ENCODE results near the gene MBD2. TPM values are rescaled to one million over a fixed set of nuclear protein-coding genes. Genes with fewer than 3 reads are reported as not detected.

Gene MBD2, protein sequence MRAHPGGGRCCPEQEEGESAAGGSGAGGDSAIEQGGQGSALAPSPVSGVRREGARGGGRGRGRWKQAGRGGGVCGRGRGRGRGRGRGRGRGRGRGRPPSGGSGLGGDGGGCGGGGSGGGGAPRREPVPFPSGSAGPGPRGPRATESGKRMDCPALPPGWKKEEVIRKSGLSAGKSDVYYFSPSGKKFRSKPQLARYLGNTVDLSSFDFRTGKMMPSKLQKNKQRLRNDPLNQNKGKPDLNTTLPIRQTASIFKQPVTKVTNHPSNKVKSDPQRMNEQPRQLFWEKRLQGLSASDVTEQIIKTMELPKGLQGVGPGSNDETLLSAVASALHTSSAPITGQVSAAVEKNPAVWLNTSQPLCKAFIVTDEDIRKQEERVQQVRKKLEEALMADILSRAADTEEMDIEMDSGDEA
- total RNA-seq = 146 and 150 TPM in 2 replicates

DNA sequence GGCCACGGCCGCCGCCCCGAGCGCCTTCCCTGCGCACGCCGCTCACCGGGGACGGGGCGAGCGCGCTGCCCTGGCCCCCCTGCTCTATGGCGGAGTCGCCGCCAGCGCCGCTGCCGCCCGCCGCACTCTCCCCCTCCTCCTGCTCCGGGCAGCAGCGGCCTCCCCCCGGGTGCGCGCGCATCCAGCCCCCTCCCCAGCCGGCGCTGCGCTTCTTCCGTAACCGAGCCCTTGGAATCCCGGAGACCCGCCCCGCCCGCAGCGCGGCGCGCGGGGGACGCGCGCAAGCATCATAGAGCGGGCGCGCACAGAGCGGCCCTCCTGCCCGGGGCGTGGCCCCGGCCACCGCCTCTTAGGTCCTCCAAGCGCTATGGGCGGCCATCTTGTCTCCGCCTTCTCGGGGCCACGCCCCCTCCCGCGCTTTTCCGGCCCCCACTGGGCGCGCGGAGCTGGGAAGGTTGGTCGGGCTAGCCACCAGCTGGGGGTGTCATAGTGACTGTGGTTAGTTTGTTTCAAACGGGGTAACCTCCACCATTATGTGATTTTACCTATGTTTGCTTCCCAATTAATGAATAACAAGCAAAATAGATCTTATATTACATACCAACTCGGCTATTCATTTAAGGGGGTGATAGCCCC lies at the start of gene MBD2:
Gene MBD2, minus strand, starts transcription at position 291 of the 636 bp plus-strand sequence. Its CDS starts 110 bp downstream, at position 181.
- CTCF ChIA-PET = interaction anchor here (0.7 to 2.2 kb wide), 5 partner anchors 13 to 133 kb away, joined by 3 to 30 read pairs (median 4); partner anchors contain the start of genes C18orf54, POLI and STARD6
- peak within 1 kb of the TSS; percentile 95 for H3K27ac Mint-ChIP-seq
- intact Hi-C loops (cut with micrococcal nuclease) = loop anchor here (1.0 to 10.0 kb wide), 5 partner anchors 23 to 1040 kb away; partner anchors contain the start of genes C18orf54, POLI and STARD6
- ATAC-seq (ENCODE audit: low read depth) = peak; percentile 91
- peaks cover 44% of the 10 kb centered on the region for H3K4me1 Mint-ChIP-seq
- TF ChIP-seq CTCF (IDR thresholded peaks at IDR 0.05) = no peak
- POLR2A ChIA-PET = interaction anchor here (0.6 to 3.8 kb wide), 16 partner anchors 11 to 557 kb away, joined by 3 to 74 read pairs (median 4); partner anchors contain the start of genes C18orf54, POLI and STARD6
- H3K36me3 Mint-ChIP-seq (ENCODE audit: low read depth) = peaks cover 16% of the 10 kb centered on the region
- H3K27me3 Mint-ChIP-seq = no peaks in the 10 kb centered on the region
- H3K4me3 Mint-ChIP-seq = peak within 1 kb of the TSS; percentile 94
- peak; percentile 96 for DNase-seq
- no peaks in the 10 kb centered on the region for H3K9me3 Mint-ChIP-seq

DNA sequence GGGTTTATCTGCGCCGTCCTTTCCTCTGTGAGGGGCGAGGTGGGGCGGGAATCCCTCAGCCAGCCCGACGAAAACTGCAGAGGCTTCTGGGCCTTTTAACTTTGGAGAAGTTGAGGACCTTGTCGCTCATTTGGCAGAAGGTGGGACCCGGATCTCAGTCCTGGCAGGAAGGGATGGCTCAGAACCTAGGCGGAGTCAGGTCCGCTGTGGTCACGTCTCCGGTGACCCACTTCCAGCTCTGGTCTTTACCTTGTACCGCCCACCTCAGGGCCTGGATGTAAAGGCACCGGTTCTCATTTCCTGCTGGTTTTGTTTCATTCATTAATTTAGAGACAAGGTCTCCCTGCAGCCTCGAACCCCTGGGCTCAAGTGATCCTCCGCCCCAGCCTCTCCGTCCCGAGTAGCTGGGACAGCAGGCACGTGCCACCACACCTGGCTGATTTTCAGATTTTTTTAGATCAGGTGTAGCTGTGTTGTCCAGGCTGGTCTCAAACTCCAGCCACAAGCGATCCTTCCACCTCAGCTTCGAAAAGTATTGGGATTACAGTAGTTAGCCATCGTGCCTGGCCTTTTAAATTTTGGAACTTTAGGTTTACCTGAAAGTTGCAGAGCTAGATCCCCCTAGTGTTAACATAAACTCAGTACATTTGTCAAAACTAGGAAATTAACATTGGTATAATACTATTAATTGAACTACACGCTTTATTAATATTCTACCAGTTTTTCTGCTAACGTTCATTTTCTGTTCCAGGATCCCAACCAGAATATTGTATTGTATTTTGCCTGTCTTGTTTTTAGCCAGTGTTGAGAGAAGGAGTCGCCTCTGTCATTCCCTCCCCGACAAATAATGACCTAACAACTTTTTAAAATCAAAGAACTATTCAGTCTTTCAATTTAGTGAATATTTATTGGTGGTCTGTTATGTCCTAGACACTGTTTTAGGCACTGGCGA lies 45.7 kb upstream of the MBD2 start:
- CTCF ChIA-PET = interaction anchor here (0.8 to 3.5 kb wide), 24 partner anchors 14 to 153 kb away, joined by 3 to 94 read pairs (median 4); partner anchors contain the start of genes C18orf54, MBD2 and STARD6
- TF ChIP-seq CTCF (IDR thresholded peaks at IDR 0.05) = peak; percentile 46
- intact Hi-C loops (cut with micrococcal nuclease) = loop anchor here (1.0 kb wide), 6 partner anchors 10 to 151 kb away; partner anchors contain the start of genes C18orf54, MBD2 and STARD6
- Mint-ChIP-seq H3K36me3 (ENCODE audit: low read depth) (peaks cover 8% of the 10 kb centered on the region), H3K27me3 (no peaks in the 10 kb centered on the region), H3K4me1 (peaks cover 31% of the 10 kb centered on the region), H3K4me3 (peak overlapping the region; percentile 95), H3K27ac (peak overlapping the region; percentile 99), H3K9me3 (no peaks in the 10 kb centered on the region)
- DNase-seq (no peak), ATAC-seq (ENCODE audit: low read depth) (peak; percentile 27)
- POLR2A ChIA-PET = interaction anchor here (0.6 to 4.5 kb wide), 24 partner anchors 9 to 1034 kb away, joined by 3 to 74 read pairs (median 4); partner anchors contain the start of genes C18orf54, MBD2 and STARD6

DNA sequence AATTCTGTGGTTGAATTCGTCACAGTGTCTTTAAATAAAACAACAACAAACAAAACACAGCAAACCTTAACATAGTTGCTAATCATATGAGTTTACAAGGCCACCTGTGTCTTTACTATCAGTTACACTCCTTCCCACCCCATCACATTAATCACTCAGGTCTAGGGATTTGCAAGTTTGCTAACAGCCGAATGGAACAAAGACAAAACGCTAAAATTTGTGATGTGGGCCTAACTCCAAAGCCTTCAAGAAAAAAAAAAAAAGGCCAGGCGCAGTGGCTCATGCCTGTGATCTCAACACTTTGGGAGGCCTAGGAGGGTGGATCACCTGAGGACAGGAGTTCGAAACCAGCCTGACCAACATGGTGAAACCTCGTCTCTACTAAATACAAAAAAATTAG lies 44.3 kb upstream of the MBD2 start:
- DNase-seq (no peak), ATAC-seq (ENCODE audit: low read depth) (no peak)
- Mint-ChIP-seq H3K36me3 (ENCODE audit: low read depth) (peaks cover 3% of the 10 kb centered on the region), H3K4me3 (peak overlapping the region; percentile 95), H3K27ac (peak overlapping the region; percentile 99), H3K27me3 (no peaks in the 10 kb centered on the region), H3K9me3 (no peaks in the 10 kb centered on the region), H3K4me1 (peaks cover 44% of the 10 kb centered on the region)
- intact Hi-C loops (cut with micrococcal nuclease) = loop anchor here (1.0 kb wide), 4 partner anchors 8 to 89 kb away; partner anchors contain the start of genes C18orf54, MBD2 and STARD6
- ChIA-PET CTCF (interaction anchor here (1.5 to 3.5 kb wide), 6 partner anchors 17 to 150 kb away, joined by 4 to 94 read pairs (median 13); partner anchors contain the start of genes C18orf54, MBD2 and STARD6), POLR2A (interaction anchor here (0.6 to 4.5 kb wide), 11 partner anchors 8 to 1320 kb away, joined by 3 to 74 read pairs (median 7); partner anchors contain the start of gene MBD2)
- no peak for TF ChIP-seq CTCF (IDR thresholded peaks at IDR 0.05)

DNA sequence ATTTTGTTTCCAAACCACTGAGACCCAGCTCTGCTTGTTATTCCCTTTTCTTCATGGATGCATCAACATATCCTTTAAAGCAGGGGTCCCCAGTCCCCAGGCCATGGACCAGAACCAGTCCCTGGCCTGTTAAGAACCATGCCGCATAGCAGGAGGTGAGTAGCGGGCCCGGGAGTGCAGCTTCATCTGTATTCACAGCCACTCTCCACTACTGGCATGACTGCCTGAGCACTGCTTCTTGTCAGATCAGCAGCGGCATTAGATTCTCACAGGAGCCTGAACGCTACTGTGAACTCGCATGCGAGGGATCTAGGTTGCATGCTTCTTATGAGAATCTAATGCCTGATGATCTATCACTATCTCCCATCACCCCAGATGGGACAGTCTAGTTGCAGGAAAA lies 43.2 kb upstream of the MBD2 start:
- POLR2A ChIA-PET = interaction anchor here (0.6 to 3.3 kb wide), 4 partner anchors 18 to 66 kb away, joined by 3 to 58 read pairs (median 3); no protein-coding TSS in a partner anchor
- no peak overlapping the region for H3K4me3 Mint-ChIP-seq
- ATAC-seq (ENCODE audit: low read depth) (no peak), DNase-seq (no peak)
- intact Hi-C loops (cut with micrococcal nuclease) = no loop called here
- no peaks in the 10 kb centered on the region for H3K9me3 Mint-ChIP-seq
- peaks cover 52% of the 10 kb centered on the region for H3K4me1 Mint-ChIP-seq
- no peak for TF ChIP-seq CTCF (IDR thresholded peaks at IDR 0.05)
- peaks cover 3% of the 10 kb centered on the region for H3K36me3 Mint-ChIP-seq (ENCODE audit: low read depth)
- H3K27ac Mint-ChIP-seq = peak overlapping the region; percentile 35
- no peaks in the 10 kb centered on the region for H3K27me3 Mint-ChIP-seq
- CTCF ChIA-PET = no interaction called here
